Keratinocyte (primary cell): Measurements from ENCODE around the gene TMEM178A. TPM values are rescaled to one million over a fixed set of nuclear protein-coding genes. Genes with fewer than 3 reads are reported as not detected.

Source experiments
- DNase-seq: peaks from one replicate; pipeline ENCODE4 v3.0.0-alpha.2; 2011; ENCODE audit warnings: low read depth, missing footprints, low spot score
- FAIRE-seq: peaks from 2 replicates; lab custom pipeline; 2011; peaks lifted over from hg19 to GRCh38; lab: Jason Lieb, UNC
- H2AFZ ChIP-seq: 2 replicates; pipeline ENCODE4 v1.6.0; 2012; ENCODE audit warnings: low read length, control low read depth, inconsistent platforms; ENCODE audit not compliant: control insufficient read depth
- H3K27ac ChIP-seq: 2 replicates; pipeline ENCODE4 v1.5.1; 2011; ENCODE audit warnings: low read length; ENCODE audit not compliant: control insufficient read depth, insufficient read depth
- H3K27me3 ChIP-seq: 3 replicates; pipeline ENCODE4 v1.6.0; 2011; ENCODE audit warnings: low read length; ENCODE audit not compliant: control insufficient read depth, insufficient read depth; ENCODE audit errors: extremely low read depth
- H3K36me3 ChIP-seq, 2 experiments: 2 replicates in 1 of 2; 3 replicates in 1 of 2; pipeline ENCODE4 v1.5.1; 2011; ENCODE audit warnings: low read length in 2 of 2, mild to moderate bottlenecking in 1 of 2; ENCODE audit not compliant: control insufficient read depth in 2 of 2, insufficient read depth in 2 of 2; ENCODE audit errors: extremely low read depth in 1 of 2
- H3K4me1 ChIP-seq: 3 replicates; pipeline ENCODE4 v1.5.1; 2011; ENCODE audit warnings: low read length; ENCODE audit not compliant: control insufficient read depth, insufficient read depth; ENCODE audit errors: extremely low read depth
- H3K4me2 ChIP-seq: 3 replicates; pipeline ENCODE4 v1.6.0; 2011; ENCODE audit warnings: low read depth, low read length; ENCODE audit not compliant: control insufficient read depth, insufficient read depth; ENCODE audit errors: extremely low read depth
- H3K4me3 ChIP-seq, 3 experiments: fragments of 200-600 bp in 1 of 3; sonication (generic) in 1 of 3; 2 replicates in 2 of 3; 3 replicates in 1 of 3; pipeline ENCODE4 v1.5.1; 2011 to 2016; ENCODE audit warnings: low read length in 3 of 3, mild to moderate bottlenecking in 3 of 3, control low read depth in 2 of 3, inconsistent platforms in 1 of 3, low read depth in 1 of 3, mixed read lengths in 1 of 3, mixed run types in 1 of 3, moderate library complexity in 1 of 3; ENCODE audit not compliant: control insufficient read depth in 2 of 3, insufficient read depth in 2 of 3; ENCODE audit errors: extremely low read depth in 1 of 3
- H3K79me2 ChIP-seq: 2 replicates; pipeline ENCODE4 v1.6.0; 2012; ENCODE audit warnings: low read length; ENCODE audit not compliant: control insufficient read depth, insufficient read depth
- H3K9ac ChIP-seq: 3 replicates; pipeline ENCODE4 v1.6.0; 2011; ENCODE audit warnings: low read length; ENCODE audit not compliant: control insufficient read depth, insufficient read depth; ENCODE audit errors: extremely low read depth
- H3K9me1 ChIP-seq: 3 replicates; pipeline ENCODE4 v1.6.0; 2011; ENCODE audit warnings: low read length; ENCODE audit not compliant: control insufficient read depth, insufficient read depth; ENCODE audit errors: extremely low read depth
- H3K9me3 ChIP-seq: 2 replicates; pipeline ENCODE4 v1.5.1; 2012; ENCODE audit warnings: low read depth, low read length; ENCODE audit not compliant: control insufficient read depth
- H4K20me1 ChIP-seq: 3 replicates; pipeline ENCODE4 v1.6.0; 2011; ENCODE audit warnings: low read length; ENCODE audit not compliant: control insufficient read depth, insufficient read depth; ENCODE audit errors: extremely low read depth
- EZH2 ChIP-seq: IDR thresholded peaks from one replicate; pipeline ENCODE4 v1.6.1; 2012; ENCODE audit warnings: inconsistent platforms, mild to moderate bottlenecking, low read length, moderate library complexity
- dilution Hi-C: fragments of 300-500 bp; cut with MboI; formaldehyde crosslinking; loops from one replicate; pipeline ENCODE4 v1.7.0; 2020; ENCODE audit warnings: low sequenced_read_pairs; ENCODE audit not compliant: extremely low pct_ligation_motif_present
- polyA plus RNA-seq, 5 experiments: library from polyadenylated mRNA; depleted of rRNA in 3 of 5; stranded (reverse) in 3 of 5; stranded (forward) in 1 of 5; unstranded in 1 of 5; fragments of >200 nt; gene quantifications; 1 replicate in 1 of 5; 2 replicates in 3 of 5; 3 replicates in 1 of 5; pipeline versions ENCODE4 v1.2.1 to v1.2.3, GENCODE V29; 2011 to 2012; ENCODE audit warnings: missing spikeins in 2 of 5, low read depth in 1 of 5, low replicate concordance in 1 of 5
- TF ChIP-seq, protein P1 (sequence below), 3 experiments: IDR thresholded peaks in 1 of 3; conservative IDR thresholded peaks in 1 of 3; optimal IDR thresholded peaks in 1 of 3; 2 replicates in 2 of 3; 3 replicates in 1 of 3; pipeline versions ENCODE3 to v1.5.1; 2011; ENCODE audit warnings: low read length in 3 of 3, mild to moderate bottlenecking in 3 of 3, moderate library complexity in 2 of 3, control low read depth in 1 of 3, inconsistent platforms in 1 of 3; ENCODE audit not compliant: insufficient read depth in 2 of 3; ENCODE audit errors: extremely low read depth in 1 of 3

The TMEM178A gene
- polyA plus RNA-seq, 1 donor (not counting 4 experiments of a cell fraction or from before 2014, with no cell fraction given) = 0.07 TPM

GRCh38 chr2:39693245-39693644 lies 27.5 kb downstream of the TMEM178A start:
- Histone ChIP-seq H3K4me1 (no peaks in the 10 kb centered on the region), H3K9ac (no peak overlapping the region), H3K9me1 (no peaks in the 10 kb centered on the region), H4K20me1 (no peaks in the 10 kb centered on the region), H3K9me3 (no peaks in the 10 kb centered on the region), H3K4me2 (no peak overlapping the region), H3K4me3 (no peak overlapping the region), H3K79me2 (no peaks in the 10 kb centered on the region), H3K27me3 (no peaks in the 10 kb centered on the region), H2AFZ (no peak overlapping the region), H3K36me3 (no peaks in the 10 kb centered on the region), H3K27ac (no peak overlapping the region)
- dilution Hi-C loops = no loop called here
- no peak for DNase-seq
- TF ChIP-seq EZH2 = no peak
- TF ChIP-seq, protein P1, sequence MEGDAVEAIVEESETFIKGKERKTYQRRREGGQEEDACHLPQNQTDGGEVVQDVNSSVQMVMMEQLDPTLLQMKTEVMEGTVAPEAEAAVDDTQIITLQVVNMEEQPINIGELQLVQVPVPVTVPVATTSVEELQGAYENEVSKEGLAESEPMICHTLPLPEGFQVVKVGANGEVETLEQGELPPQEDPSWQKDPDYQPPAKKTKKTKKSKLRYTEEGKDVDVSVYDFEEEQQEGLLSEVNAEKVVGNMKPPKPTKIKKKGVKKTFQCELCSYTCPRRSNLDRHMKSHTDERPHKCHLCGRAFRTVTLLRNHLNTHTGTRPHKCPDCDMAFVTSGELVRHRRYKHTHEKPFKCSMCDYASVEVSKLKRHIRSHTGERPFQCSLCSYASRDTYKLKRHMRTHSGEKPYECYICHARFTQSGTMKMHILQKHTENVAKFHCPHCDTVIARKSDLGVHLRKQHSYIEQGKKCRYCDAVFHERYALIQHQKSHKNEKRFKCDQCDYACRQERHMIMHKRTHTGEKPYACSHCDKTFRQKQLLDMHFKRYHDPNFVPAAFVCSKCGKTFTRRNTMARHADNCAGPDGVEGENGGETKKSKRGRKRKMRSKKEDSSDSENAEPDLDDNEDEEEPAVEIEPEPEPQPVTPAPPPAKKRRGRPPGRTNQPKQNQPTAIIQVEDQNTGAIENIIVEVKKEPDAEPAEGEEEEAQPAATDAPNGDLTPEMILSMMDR (optimal IDR thresholded peaks at IDR 0.05 in 1 of 3, IDR thresholded peaks at IDR 0.05 in 1 of 3, conservative IDR thresholded peaks at IDR 0.05 in 1 of 3; ENCODE audit: extremely low read depth in 1 of 3, insufficient read depth in 2 of 3, low read length in 3 of 3) = no peak
- FAIRE-seq = no peak

DNA sequence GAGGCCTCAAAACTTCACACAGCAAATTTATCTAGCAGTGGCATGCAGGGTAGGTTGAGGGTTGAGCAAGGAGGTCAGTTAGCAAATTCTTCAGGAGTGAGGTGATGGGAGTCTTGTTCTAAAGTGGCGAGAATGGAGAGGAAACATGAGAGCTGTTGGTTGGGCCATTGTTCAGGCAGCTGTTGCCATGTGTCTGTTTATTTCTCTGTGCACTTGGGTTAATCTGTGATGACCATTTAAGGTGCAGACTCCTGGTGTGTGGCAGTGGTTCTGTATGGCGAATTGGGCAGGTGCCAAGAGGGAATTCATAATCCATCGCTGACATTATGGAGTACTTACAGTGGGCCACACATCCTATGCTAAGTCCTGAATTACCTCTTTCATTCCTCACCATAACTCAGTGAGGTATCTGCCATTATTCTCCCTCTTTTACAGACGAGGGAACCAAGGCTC lies 30.4 kb downstream of the TMEM178A start:
- H3K27ac ChIP-seq = no peak overlapping the region
- H3K4me3 ChIP-seq = no peak overlapping the region
- H3K36me3 ChIP-seq = no peaks in the 10 kb centered on the region
- no peak overlapping the region for H2AFZ ChIP-seq
- no peaks in the 10 kb centered on the region for H3K27me3 ChIP-seq
- H4K20me1 ChIP-seq = no peaks in the 10 kb centered on the region
- FAIRE-seq = no peak
- TF ChIP-seq, protein P1 (optimal IDR thresholded peaks at IDR 0.05 in 1 of 3, IDR thresholded peaks at IDR 0.05 in 1 of 3, conservative IDR thresholded peaks at IDR 0.05 in 1 of 3; ENCODE audit: extremely low read depth in 1 of 3, insufficient read depth in 2 of 3, low read length in 3 of 3) = no peak
- TF ChIP-seq EZH2 = no peak
- no peak overlapping the region for H3K9ac ChIP-seq
- no peaks in the 10 kb centered on the region for H3K4me1 ChIP-seq
- H3K79me2 ChIP-seq = no peaks in the 10 kb centered on the region
- H3K4me2 ChIP-seq = no peak overlapping the region
- no peaks in the 10 kb centered on the region for H3K9me1 ChIP-seq
- H3K9me3 ChIP-seq = no peaks in the 10 kb centered on the region
- dilution Hi-C loops = no loop called here
- DNase-seq = no peak
